Brain microvascular endothelial cell (primary cell): ENCODE results near the gene WDR44.

Experiments used
- DNase-seq: peaks from one replicate; pipeline ENCODE4 v3.0.0-alpha.2; 2020
- H3K27ac ChIP-seq: fragments of 250-450 bp; sonication (Bioruptor Pico); 2 replicates; pipeline ENCODE4 v1.5.1; 2020; ENCODE audit warnings: mild to moderate bottlenecking, moderate library complexity
- H3K27me3 ChIP-seq: fragments of 250-450 bp; sonication (Bioruptor Pico); replicated peaks from 2 replicates; pipeline ENCODE4 v1.5.1; 2020; ENCODE audit warnings: mild to moderate bottlenecking
- H3K36me3 ChIP-seq: fragments of 250-450 bp; sonication (Bioruptor Pico); replicated peaks from 2 replicates; pipeline ENCODE4 v1.5.1; 2020; ENCODE audit warnings: mild to moderate bottlenecking
- H3K4me3 ChIP-seq: 2 replicates; pipeline ENCODE4 v1.5.1; 2011; ENCODE audit warnings: low read depth, mild to moderate bottlenecking, control low read depth, low read length, moderate library complexity
- in situ Hi-C: cut with HindIII; loops from 2 replicates; pipeline ENCODE4 v1.10.0; 2017; ENCODE audit warnings: low sequenced_read_pairs, low pct_ligation_motif_present
- TF ChIP-seq, protein P1 (sequence below): IDR thresholded peaks from 2 replicates; pipeline ENCODE4 v1.5.1; 2011; ENCODE audit warnings: low read depth, mild to moderate bottlenecking, moderate library complexity, low read length, control low read depth, inconsistent platforms; ENCODE audit errors: missing control alignments

The WDR44 gene

DNA sequence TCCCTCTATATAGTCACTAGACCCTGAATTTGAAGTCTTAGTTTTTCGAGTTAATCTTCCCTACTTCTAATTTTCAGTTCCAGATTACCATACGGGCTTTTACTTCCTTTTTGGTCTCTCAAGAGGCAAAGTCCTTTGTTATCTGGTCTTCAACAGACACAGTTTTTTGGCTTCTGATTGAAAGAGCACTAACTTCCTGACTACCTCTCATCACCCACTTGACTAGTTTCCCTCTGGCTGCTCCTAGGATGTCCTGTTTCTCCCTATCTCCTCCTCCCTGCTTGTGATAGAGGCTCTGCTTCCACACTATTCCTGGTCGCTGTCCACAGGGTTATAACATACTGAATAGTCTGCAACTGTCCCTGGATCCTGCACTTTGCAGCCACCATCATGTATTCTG lies 16.7 kb upstream of the WDR44 start:
- Histone ChIP-seq H3K27me3 (no peaks in the 10 kb centered on the region), H3K4me3 (no peak overlapping the region), H3K27ac (no peak overlapping the region), H3K36me3 (no peaks in the 10 kb centered on the region)
- in situ Hi-C loops = no loop called here
- no peak for DNase-seq
- TF ChIP-seq, protein P1, sequence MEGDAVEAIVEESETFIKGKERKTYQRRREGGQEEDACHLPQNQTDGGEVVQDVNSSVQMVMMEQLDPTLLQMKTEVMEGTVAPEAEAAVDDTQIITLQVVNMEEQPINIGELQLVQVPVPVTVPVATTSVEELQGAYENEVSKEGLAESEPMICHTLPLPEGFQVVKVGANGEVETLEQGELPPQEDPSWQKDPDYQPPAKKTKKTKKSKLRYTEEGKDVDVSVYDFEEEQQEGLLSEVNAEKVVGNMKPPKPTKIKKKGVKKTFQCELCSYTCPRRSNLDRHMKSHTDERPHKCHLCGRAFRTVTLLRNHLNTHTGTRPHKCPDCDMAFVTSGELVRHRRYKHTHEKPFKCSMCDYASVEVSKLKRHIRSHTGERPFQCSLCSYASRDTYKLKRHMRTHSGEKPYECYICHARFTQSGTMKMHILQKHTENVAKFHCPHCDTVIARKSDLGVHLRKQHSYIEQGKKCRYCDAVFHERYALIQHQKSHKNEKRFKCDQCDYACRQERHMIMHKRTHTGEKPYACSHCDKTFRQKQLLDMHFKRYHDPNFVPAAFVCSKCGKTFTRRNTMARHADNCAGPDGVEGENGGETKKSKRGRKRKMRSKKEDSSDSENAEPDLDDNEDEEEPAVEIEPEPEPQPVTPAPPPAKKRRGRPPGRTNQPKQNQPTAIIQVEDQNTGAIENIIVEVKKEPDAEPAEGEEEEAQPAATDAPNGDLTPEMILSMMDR = no peak

DNA sequence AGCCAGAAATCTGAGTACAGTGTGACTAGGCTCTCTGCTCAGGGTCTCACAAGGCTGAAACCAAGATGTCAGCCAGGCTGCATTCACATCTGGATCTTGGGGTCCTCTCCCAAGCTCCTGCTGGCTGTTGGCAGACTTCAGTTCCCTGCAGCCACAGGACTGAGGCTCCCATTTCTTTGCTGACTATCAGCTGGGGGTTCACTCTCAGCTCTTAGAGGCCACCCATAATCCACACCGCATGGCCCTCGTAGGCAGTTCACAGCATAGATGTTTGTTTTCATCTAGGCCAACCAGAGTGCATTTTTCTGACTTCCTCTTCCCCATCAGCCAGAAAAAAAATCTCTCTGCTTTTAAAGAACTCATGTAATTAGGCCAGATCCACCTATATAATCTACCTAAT lies 8.2 kb upstream of the WDR44 start:
- Histone ChIP-seq H3K27me3 (no peaks in the 10 kb centered on the region), H3K27ac (no peak overlapping the region), H3K36me3 (no peaks in the 10 kb centered on the region), H3K4me3 (no peak overlapping the region)
- in situ Hi-C loops = no loop called here
- TF ChIP-seq, protein P1 = no peak
- no peak for DNase-seq

DNA sequence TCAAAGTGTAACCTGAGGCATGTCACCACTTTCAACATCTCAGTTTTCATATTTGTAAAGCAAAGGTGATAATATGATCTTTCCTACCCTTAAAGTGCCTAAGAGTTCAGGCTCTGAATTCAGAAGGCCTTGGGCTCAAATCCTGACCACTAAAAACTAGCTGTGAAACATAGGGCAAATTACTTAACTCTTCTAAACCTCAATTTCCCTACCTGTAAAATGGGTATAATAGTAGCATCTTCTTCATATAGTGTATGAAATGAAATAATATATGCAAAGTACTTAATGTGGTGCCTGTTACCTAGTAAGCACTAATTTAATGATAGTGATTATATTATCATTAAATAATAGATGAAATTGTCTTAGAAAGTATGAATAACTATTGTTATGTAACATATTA lies 7.0 kb upstream of the WDR44 start:
- in situ Hi-C loops = no loop called here
- no peaks in the 10 kb centered on the region for H3K36me3 ChIP-seq
- TF ChIP-seq, protein P1 = no peak
- no peak overlapping the region for H3K27ac ChIP-seq
- DNase-seq = no peak
- H3K4me3 ChIP-seq = no peak overlapping the region
- H3K27me3 ChIP-seq = no peaks in the 10 kb centered on the region

- H3K27me3 ChIP-seq = no peaks in the 10 kb centered on the region
- no peaks in the 10 kb centered on the region for H3K36me3 ChIP-seq
- H3K27ac ChIP-seq = peak overlapping the region; percentile 84
- peak overlapping the region; percentile 56 for H3K4me3 ChIP-seq
- TF ChIP-seq, protein P1 = no peak
- in situ Hi-C loops = no loop called here
- no peak for DNase-seq
Measured at GRCh38 chrX:118345045-118345463, 852 bp upstream of the WDR44 start.

DNA sequence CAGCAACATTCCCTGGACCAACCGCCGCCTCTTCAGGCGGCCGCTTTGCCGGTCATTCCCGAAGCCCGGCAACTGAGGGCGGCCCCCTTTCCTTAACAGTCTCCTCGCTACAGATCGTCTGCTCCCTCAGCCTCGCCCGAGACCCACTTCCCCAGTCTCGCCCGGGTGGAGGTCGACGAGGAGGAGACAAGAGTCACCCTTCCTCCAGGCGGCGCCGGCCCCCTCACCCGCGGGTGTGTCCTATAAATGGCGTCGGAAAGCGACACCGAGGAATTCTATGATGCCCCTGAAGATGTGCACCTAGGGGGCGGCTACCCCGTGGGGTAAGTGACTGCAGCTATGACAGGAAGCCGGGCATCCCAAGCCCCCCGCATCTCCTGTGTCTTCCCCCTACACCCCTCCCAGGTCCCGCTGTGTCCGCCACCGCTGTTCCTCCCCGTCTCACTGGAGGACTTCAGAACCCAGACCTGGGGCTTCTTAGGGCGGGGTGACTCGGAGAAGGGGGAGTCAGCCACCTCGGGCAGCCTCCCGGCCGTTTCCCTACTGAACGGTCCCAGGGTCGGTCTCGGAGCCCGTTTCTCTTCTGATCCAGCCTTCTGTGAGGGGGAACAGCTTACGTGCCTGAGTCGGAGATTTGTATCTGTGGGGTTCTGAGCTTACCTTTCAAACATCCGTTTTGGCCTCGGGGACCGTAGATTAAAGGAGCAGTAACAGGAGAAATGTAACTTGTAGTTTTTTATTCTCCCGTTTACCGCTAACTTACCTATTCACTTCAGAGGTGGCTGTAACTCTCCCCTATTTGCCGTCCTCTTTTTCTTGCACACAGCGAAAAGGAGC lies 570 bp downstream of the WDR44 start:
- H3K4me3 ChIP-seq = peak overlapping the region; percentile 75
- TF ChIP-seq, protein P1 = peak; percentile 10
- H3K27ac ChIP-seq = peak overlapping the region; percentile 84
- peak; percentile 9 for DNase-seq
- H3K36me3 ChIP-seq = no peaks in the 10 kb centered on the region
- no peaks in the 10 kb centered on the region for H3K27me3 ChIP-seq
- in situ Hi-C loops = no loop called here
